Body of pancreas (tissue), 4 donors: ENCODE results near the gene FYB2.

ENCODE experiments used
- POLR2A ChIP-seq, 3 donors: fragments of 450-650 bp; IDR thresholded peaks; one replicate each; pipeline ENCODE4 v1.6.1; 2016; ENCODE audit warnings: antibody characterized with exemption in 3 of 3, mild to moderate bottlenecking in 2 of 3
- TF ChIP-seq, protein P1 (sequence below), 7 experiments: fragments of 450-650 bp in 4 of 7; fragments of 200-600 bp in 3 of 7; sonication (generic) in 3 of 7; IDR thresholded peaks; one replicate each; pipeline ENCODE4 v1.5.1; 2016 to 2019; ENCODE audit warnings: antibody characterized with exemption in 7 of 7

DNA sequence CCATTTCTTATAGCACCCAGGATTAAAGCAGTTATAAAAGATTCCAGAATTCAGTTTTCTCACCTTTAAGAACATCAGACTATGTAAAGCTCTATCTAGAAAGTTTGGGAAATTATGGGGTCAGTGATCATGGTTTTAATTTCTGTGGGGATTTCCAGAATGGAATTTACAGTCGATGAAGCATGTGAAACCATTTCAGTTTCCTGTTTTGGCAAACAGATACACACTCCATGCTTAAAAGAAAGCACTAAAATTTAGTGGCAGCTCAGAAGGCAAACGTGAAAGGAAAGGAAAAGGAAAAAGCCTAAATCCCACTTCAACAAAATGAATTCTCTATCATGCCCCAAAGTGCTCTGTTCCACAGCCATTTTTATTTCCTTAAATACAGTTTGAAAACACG, 60.4 kb downstream of the FYB2 start:
- TF ChIP-seq, protein P1, sequence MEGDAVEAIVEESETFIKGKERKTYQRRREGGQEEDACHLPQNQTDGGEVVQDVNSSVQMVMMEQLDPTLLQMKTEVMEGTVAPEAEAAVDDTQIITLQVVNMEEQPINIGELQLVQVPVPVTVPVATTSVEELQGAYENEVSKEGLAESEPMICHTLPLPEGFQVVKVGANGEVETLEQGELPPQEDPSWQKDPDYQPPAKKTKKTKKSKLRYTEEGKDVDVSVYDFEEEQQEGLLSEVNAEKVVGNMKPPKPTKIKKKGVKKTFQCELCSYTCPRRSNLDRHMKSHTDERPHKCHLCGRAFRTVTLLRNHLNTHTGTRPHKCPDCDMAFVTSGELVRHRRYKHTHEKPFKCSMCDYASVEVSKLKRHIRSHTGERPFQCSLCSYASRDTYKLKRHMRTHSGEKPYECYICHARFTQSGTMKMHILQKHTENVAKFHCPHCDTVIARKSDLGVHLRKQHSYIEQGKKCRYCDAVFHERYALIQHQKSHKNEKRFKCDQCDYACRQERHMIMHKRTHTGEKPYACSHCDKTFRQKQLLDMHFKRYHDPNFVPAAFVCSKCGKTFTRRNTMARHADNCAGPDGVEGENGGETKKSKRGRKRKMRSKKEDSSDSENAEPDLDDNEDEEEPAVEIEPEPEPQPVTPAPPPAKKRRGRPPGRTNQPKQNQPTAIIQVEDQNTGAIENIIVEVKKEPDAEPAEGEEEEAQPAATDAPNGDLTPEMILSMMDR (IDR thresholded peaks at IDR 0.05), result no peak
- no peak for TF ChIP-seq POLR2A (IDR thresholded peaks at IDR 0.05)
